ENCODE data around the gene ZRANB3.

- TF ChIP-seq CTCF (IDR thresholded peaks at IDR 0.05), result no peak
- no peak for TF ChIP-seq ETV6 (CRISPR knock-in tag; IDR thresholded peaks at IDR 0.05)
- TF ChIP-seq MAX (CRISPR knock-in tag; IDR thresholded peaks at IDR 0.05), result no peak
- no peak for TF ChIP-seq JUN (CRISPR knock-in tag; IDR thresholded peaks at IDR 0.05)
- TF ChIP-seq CREB1 (CRISPR knock-in tag; IDR thresholded peaks at IDR 0.05), result no peak
- no peak for TF ChIP-seq HMGXB4 (CRISPR knock-in tag; IDR thresholded peaks at IDR 0.05)
- TF ChIP-seq SP1 (CRISPR knock-in tag; conservative IDR thresholded peaks at IDR 0.05), result no peak
- TF ChIP-seq USF1 (CRISPR knock-in tag; IDR thresholded peaks at IDR 0.05), result no peak
- TF ChIP-seq E2F1 (CRISPR knock-in tag; IDR thresholded peaks at IDR 0.05), result no peak
- TF ChIP-seq RELA (CRISPR knock-in tag; IDR thresholded peaks at IDR 0.05; ENCODE audit: borderline replicate concordance), result no peak
Observed at GRCh38 chr2:135561925-135562324, 30.9 kb upstream of the ZRANB3 start.
